Activated CD4-positive, alpha-beta T cell treated with anti-CD3 and anti-CD28 coated beads for 1 hour (primary cell): Measurements from ENCODE around the gene UBIAD1.
A peak's percentile ranks its signal among the peaks of the same experiment; 100 is the strongest.

Source experiments
- DNase-seq: peaks from one replicate; pipeline ENCODE4 v3.0.0-alpha.2; 2020

UBIAD1 gene

GRCh38 chr1:11314959-11315358, 42.0 kb downstream of the UBIAD1 start:
- no peak for DNase-seq

GRCh38 chr1:11316701-11317100, 43.7 kb downstream of the UBIAD1 start:
- no peak for DNase-seq

GRCh38 chr1:11318982-11319381, 46.0 kb downstream of the UBIAD1 start:
- no peak for DNase-seq

GRCh38 chr1:11320153-11320936, 47.3 kb downstream of the UBIAD1 start:
- DNase-seq = no peak

- DNase-seq = no peak
Measured at GRCh38 chr1:11321656-11322491, 48.9 kb downstream of the UBIAD1 start.

- DNase-seq = no peak
Measured at GRCh38 chr1:11324567-11325165, 51.7 kb downstream of the UBIAD1 start.

- DNase-seq = no peak
Measured at GRCh38 chr1:11326070-11326469, 53.1 kb downstream of the UBIAD1 start.

- DNase-seq = no peak
Measured at GRCh38 chr1:11328444-11328843, 55.4 kb downstream of the UBIAD1 start.

GRCh38 chr1:11330411-11330810, 57.4 kb downstream of the UBIAD1 start:
- no peak for DNase-seq

GRCh38 chr1:11331036-11331944, 58.3 kb downstream of the UBIAD1 start:
- no peak for DNase-seq

GRCh38 chr1:11331945-11332546, 59.0 kb downstream of the UBIAD1 start:
- DNase-seq = no peak

GRCh38 chr1:11333631-11334030, 60.6 kb downstream of the UBIAD1 start:
- DNase-seq = no peak

GRCh38 chr1:11334261-11334804, 61.3 kb downstream of the UBIAD1 start:
- no peak for DNase-seq

- DNase-seq = no peak
Measured at GRCh38 chr1:11334821-11335220, 61.8 kb downstream of the UBIAD1 start.

- DNase-seq = no peak
Measured at GRCh38 chr1:11335417-11336056, 62.5 kb downstream of the UBIAD1 start.

- DNase-seq = peak; percentile 57
Measured at GRCh38 chr1:11337580-11338073, 64.6 kb downstream of the UBIAD1 start.
